Ishikawa (cell line): Measurements from ENCODE around the gene SELENOS.

Source experiments
- MAX ChIP-seq: IDR thresholded peaks from 2 replicates; pipeline ENCODE4 v1.6.1; 2012
- REST ChIP-seq: IDR thresholded peaks from 2 replicates; pipeline ENCODE4 v1.6.1; 2012; ENCODE audit warnings: low read depth, mild to moderate bottlenecking

GRCh38 chr15:101264911-101265641 is 12.2 kb downstream of the SELENOS start:
- no peak for TF ChIP-seq REST
- no peak for TF ChIP-seq MAX
